B cell (primary cell): ENCODE data around the gene FMNL3. TPM values are rescaled to one million over a fixed set of nuclear protein-coding genes. Genes with fewer than 3 reads are reported as not detected.

Experiments used
- ATAC-seq: fragments of 200-7000 bp; cut with Tn5 transposase; one replicate; pipeline ENCODE4 v1.10.0; 2021; ENCODE audit warnings: low read depth, mild to moderate bottlenecking, moderate number of reproducible peaks, moderate library complexity
- CTCF ChIA-PET: fragments of 350-600 bp; sonication (Branson Sonifier 250); formaldehyde crosslinking; loops from one replicate; lab custom pipeline; 2021; ENCODE audit warnings: antibody characterized with exemption, inconsistent platforms; lab: Charles Lee
- POLR2A ChIA-PET: fragments of 350-600 bp; sonication (Branson Sonifier 250); formaldehyde crosslinking; loops from one replicate; lab custom pipeline; 2021; ENCODE audit warnings: antibody characterized with exemption; lab: Charles Lee
- DNase-seq: peaks from one replicate; pipeline ENCODE4 v3.0.0; 2013
- H2AFZ ChIP-seq: 2 replicates; pipeline ENCODE4 v1.6.1; 2012; ENCODE audit warnings: mild to moderate bottlenecking, low read depth, low read length; ENCODE audit not compliant: insufficient read depth, poor library complexity, severe bottlenecking
- H3K27ac ChIP-seq, 2 donors: 1 replicate in 1 of 2; 2 replicates in 1 of 2; pipeline ENCODE4 v1.5.1; 2012 to 2013; ENCODE audit warnings: low read length in 2 of 2, mild to moderate bottlenecking in 2 of 2, moderate library complexity in 1 of 2
- H3K27me3 ChIP-seq, 4 experiments: fragments of 200-600 bp in 1 of 4; sonication (generic) in 1 of 4; replicated peaks in 1 of 4; 1 replicate in 2 of 4; 2 replicates in 2 of 4; pipeline versions ENCODE4 v1.6.1 to v1.7.0; 2013 to 2016; ENCODE audit warnings: low read length in 3 of 4, mild to moderate bottlenecking in 2 of 4, mixed read lengths in 1 of 4, moderate library complexity in 1 of 4; ENCODE audit not compliant: insufficient read depth in 4 of 4, control insufficient read depth in 3 of 4; ENCODE audit errors: control extremely low read depth in 1 of 4
- H3K36me3 ChIP-seq, 2 experiments: replicated peaks in 1 of 2; 1 replicate in 1 of 2; 2 replicates in 1 of 2; pipeline versions ENCODE4 v1.6.1 to v1.7.1; 2013; ENCODE audit warnings: low read length in 1 of 2; ENCODE audit not compliant: insufficient read depth in 2 of 2, control insufficient read depth in 1 of 2; ENCODE audit errors: control extremely low read depth in 1 of 2, extremely low read depth in 1 of 2
- H3K4me1 ChIP-seq, 2 donors: fragments of 200-600 bp in 1 of 2; sonication (generic) in 1 of 2; 1 replicate in 1 of 2; 2 replicates in 1 of 2; pipeline versions ENCODE4 v1.5.1 to v1.6.1; 2013 to 2017; ENCODE audit warnings: low read length in 2 of 2; ENCODE audit not compliant: control insufficient read depth in 2 of 2, insufficient read depth in 2 of 2
- H3K4me2 ChIP-seq: replicated peaks from 2 replicates; pipeline ENCODE3; 2012; ENCODE audit warnings: mild to moderate bottlenecking, low read depth, low read length; ENCODE audit not compliant: poor library complexity, severe bottlenecking
- H3K4me3 ChIP-seq, 5 experiments: fragments of 200-600 bp in 1 of 5; sonication (generic) in 1 of 5; 1 replicate in 3 of 5; 2 replicates in 2 of 5; pipeline versions ENCODE4 v1.5.1 to v1.7.0; 2011 to 2016; ENCODE audit warnings: low read length in 4 of 5, mild to moderate bottlenecking in 4 of 5, low read depth in 2 of 5, control low read depth in 1 of 5, moderate library complexity in 1 of 5; ENCODE audit not compliant: insufficient read depth in 1 of 5; ENCODE audit errors: control extremely low read depth in 1 of 5, extremely low read depth in 1 of 5
- H3K79me2 ChIP-seq: fragments of 200-600 bp; sonication (generic); one replicate; pipeline ENCODE4 v1.6.0; 2016; ENCODE audit warnings: low read length; ENCODE audit not compliant: control insufficient read depth, insufficient read depth
- H3K9ac ChIP-seq: fragments of 200-600 bp; sonication (generic); 2 replicates; pipeline ENCODE4 v1.6.1; 2017; ENCODE audit warnings: mild to moderate bottlenecking, low read length, moderate library complexity
- H3K9me3 ChIP-seq, 3 donors: one replicate each; pipeline versions ENCODE4 v1.6.1 to v1.7.1; 2013; ENCODE audit warnings: low read length in 2 of 3; ENCODE audit not compliant: control insufficient read depth in 2 of 3, insufficient read depth in 1 of 3; ENCODE audit errors: control extremely low read depth in 1 of 3
- H4K20me1 ChIP-seq: 2 replicates; pipeline ENCODE4 v1.6.0; 2012; ENCODE audit warnings: mild to moderate bottlenecking, low read length; ENCODE audit not compliant: insufficient read depth, control insufficient read depth, poor library complexity, severe bottlenecking
- H3K27ac Mint-ChIP-seq: one replicate; pipeline ENCODE4 v1.8.0; 2021; ENCODE audit warnings: mixed read lengths
- H3K27me3 Mint-ChIP-seq: one replicate; pipeline ENCODE4 v1.8.0; 2021; ENCODE audit warnings: mixed read lengths
- H3K4me1 Mint-ChIP-seq: one replicate; pipeline ENCODE4 v1.8.0; 2021; ENCODE audit warnings: mixed read lengths
- H3K4me3 Mint-ChIP-seq: one replicate; pipeline ENCODE4 v1.8.0; 2021; ENCODE audit warnings: mixed read lengths
- H3K9me3 Mint-ChIP-seq: one replicate; pipeline ENCODE4 v1.8.0; 2022; ENCODE audit warnings: mixed read lengths; ENCODE audit not compliant: insufficient read depth
- EZH2 ChIP-seq: IDR thresholded peaks from 2 replicates; pipeline ENCODE4 v1.6.1; 2012; ENCODE audit warnings: borderline replicate concordance, low read depth, mild to moderate bottlenecking, moderate library complexity, low read length; ENCODE audit not compliant: insufficient read depth, poor library complexity, severe bottlenecking
- WGBS: methylation state at CpG from one replicate; pipeline ENCODE4 v1.1.5; 2013; ENCODE audit warnings: missing lambda C conversion rate; ENCODE audit not compliant: insufficient coverage; 5-methylcytosine and 5-hydroxymethylcytosine counted together
- intact Hi-C: fragments of 100-400 bp; cut with micrococcal nuclease; formaldehyde crosslinking; loops from one replicate; pipeline ENCODE4 v1.10.0; 2022
- polyA plus RNA-seq: library from polyadenylated mRNA; depleted of rRNA; stranded (reverse); fragments of >200 nt; gene quantifications from 2 replicates; pipeline ENCODE4 v1.2.3, GENCODE V29; 2012
- total RNA-seq, 2 donors: library from RNA; stranded (reverse); fragments of 120-200 nt in 1 of 2; gene quantifications; 1 replicate in 1 of 2; 2 replicates in 1 of 2; pipeline versions ENCODE4 v1.2.3 to v1.2.4, GENCODE V29; 2013 to 2022
- TF ChIP-seq, protein P1 (sequence below): fragments of 200-600 bp; IDR thresholded peaks from one replicate; pipeline ENCODE4 v1.8.0; 2022; ENCODE audit warnings: antibody characterized with exemption, mild to moderate bottlenecking

The FMNL3 gene
- total and polyA plus RNA-seq, 2 donors (not counting 1 experiment from before 2014, with no cell fraction given), result 19.3 to 69.9 TPM

DNA sequence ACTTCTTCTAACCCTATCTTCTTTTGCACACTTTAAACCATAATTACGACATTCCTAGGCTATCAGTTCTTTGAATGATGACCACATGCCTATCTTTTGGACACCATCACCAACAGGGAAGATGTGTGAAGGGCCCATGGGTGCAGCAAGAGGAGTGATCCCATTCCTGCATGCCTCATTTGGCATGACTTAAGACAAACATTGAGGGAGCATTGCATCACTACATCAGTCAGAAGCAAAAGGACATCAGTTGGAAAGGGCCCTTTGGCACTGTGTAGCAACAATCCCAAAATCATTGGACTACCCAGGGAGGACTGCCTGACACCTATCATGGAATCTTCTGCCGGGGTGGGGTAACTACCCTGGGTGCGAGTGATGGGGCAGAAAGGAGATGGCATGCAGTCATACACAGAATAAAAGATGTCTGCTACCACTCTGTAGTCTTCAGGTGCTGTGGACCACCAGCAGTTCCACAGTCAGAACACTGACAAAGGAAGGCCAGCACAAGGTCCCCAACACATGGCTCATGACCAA is 23.4 kb upstream of the FMNL3 start:
- POLR2A ChIA-PET, result no interaction called here
- CTCF ChIA-PET, result no interaction called here
- H3K9ac ChIP-seq, result no peak overlapping the region

DNA sequence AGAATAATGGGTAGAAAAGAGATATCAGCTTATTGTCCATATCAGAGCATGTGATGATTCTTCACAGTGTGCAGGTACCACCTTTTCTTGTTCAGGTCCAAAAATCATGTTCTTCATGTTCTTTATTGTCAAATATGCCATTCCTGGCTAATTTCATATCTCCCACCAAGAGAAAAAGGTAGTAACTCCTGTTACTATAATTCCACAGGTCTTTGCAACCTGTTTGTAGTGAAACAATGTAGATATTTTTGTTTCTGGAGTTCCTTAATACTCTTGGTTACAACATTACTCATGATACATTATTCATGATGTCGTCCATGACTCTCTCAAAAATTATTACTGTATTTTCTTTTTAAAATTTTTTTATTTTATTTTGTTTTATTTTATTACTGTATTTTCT is 22.8 kb upstream of the FMNL3 start:
- Histone ChIP-seq H2AFZ (no peak overlapping the region), H3K36me3 (no peaks in the 10 kb centered on the region), H3K4me2 (no peak overlapping the region), H3K9ac (no peak overlapping the region), H3K27me3 (peaks cover 0 to 3% (median 1%) of the 10 kb centered on the region in 4 experiments), H3K9me3 (peaks cover 0 to 10% (median 0%) of the 10 kb centered on the region in 3 donors), H3K27ac (no peak overlapping the region), H3K79me2 (no peaks in the 10 kb centered on the region), H3K4me1 (no peaks in the 10 kb centered on the region), H4K20me1 (no peaks in the 10 kb centered on the region), H3K4me3 (no peak overlapping the region)
- Mint-ChIP-seq H3K27me3 (peaks cover 12% of the 10 kb centered on the region), H3K4me1 (no peaks in the 10 kb centered on the region), H3K9me3 (no peaks in the 10 kb centered on the region), H3K27ac (no peak overlapping the region), H3K4me3 (no peak overlapping the region)
- ATAC-seq (no peak), DNase-seq (no peak)
- no CpG with 5 or more reads among the region's 1 CpG for WGBS
- TF ChIP-seq, protein P1, sequence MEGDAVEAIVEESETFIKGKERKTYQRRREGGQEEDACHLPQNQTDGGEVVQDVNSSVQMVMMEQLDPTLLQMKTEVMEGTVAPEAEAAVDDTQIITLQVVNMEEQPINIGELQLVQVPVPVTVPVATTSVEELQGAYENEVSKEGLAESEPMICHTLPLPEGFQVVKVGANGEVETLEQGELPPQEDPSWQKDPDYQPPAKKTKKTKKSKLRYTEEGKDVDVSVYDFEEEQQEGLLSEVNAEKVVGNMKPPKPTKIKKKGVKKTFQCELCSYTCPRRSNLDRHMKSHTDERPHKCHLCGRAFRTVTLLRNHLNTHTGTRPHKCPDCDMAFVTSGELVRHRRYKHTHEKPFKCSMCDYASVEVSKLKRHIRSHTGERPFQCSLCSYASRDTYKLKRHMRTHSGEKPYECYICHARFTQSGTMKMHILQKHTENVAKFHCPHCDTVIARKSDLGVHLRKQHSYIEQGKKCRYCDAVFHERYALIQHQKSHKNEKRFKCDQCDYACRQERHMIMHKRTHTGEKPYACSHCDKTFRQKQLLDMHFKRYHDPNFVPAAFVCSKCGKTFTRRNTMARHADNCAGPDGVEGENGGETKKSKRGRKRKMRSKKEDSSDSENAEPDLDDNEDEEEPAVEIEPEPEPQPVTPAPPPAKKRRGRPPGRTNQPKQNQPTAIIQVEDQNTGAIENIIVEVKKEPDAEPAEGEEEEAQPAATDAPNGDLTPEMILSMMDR, result no peak
- no peak for TF ChIP-seq EZH2
- ChIA-PET POLR2A (interaction anchor here (0.8 kb wide), 1 partner anchor 10 kb away, joined by 7 read pairs; no protein-coding TSS in a partner anchor), CTCF (interaction anchor here (1.4 kb wide), 1 partner anchor 11 kb away, joined by 3 read pairs; the partner anchor contains the start of gene TMBIM6)
- intact Hi-C loops, result no loop called here

More for the DNA sequence above, 23.4 kb upstream of the FMNL3 start:
- TF ChIP-seq, protein P1, result no peak
- no peak for TF ChIP-seq EZH2
- no peak overlapping the region for H3K27ac Mint-ChIP-seq
- peaks cover 2% of the 10 kb centered on the region for H3K9me3 Mint-ChIP-seq
- ATAC-seq (no peak), DNase-seq (no peak)
- H3K4me2 ChIP-seq, result no peak overlapping the region
- no peak overlapping the region for H2AFZ ChIP-seq
- H3K79me2 ChIP-seq, result no peaks in the 10 kb centered on the region
- H3K27ac ChIP-seq, result no peak overlapping the region
- peaks cover 9% of the 10 kb centered on the region for H3K27me3 Mint-ChIP-seq
- no peaks in the 10 kb centered on the region for H3K4me1 Mint-ChIP-seq
- intact Hi-C loops, result no loop called here
- H3K4me3 Mint-ChIP-seq, result no peak overlapping the region
- peaks cover 0 to 2% (median 0%) of the 10 kb centered on the region in 4 experiments for H3K27me3 ChIP-seq
- 100% methylated on average over 1 of the region's 3 CpGs for WGBS
- no peaks in the 10 kb centered on the region for H3K36me3 ChIP-seq
- no peak overlapping the region for H3K4me3 ChIP-seq
- no peaks in the 10 kb centered on the region for H4K20me1 ChIP-seq
- H3K9me3 ChIP-seq, result peaks cover 0 to 15% (median 0%) of the 10 kb centered on the region in 3 donors
- H3K4me1 ChIP-seq, result no peaks in the 10 kb centered on the region
